ENCODE data around the gene IGFBP1. TPM values are rescaled to one million over a fixed set of nuclear protein-coding genes. Genes with fewer than 3 reads are reported as not detected.

IGFBP1 gene
- total RNA-seq, 2 experiments from 2014 or later: not detected

DNA sequence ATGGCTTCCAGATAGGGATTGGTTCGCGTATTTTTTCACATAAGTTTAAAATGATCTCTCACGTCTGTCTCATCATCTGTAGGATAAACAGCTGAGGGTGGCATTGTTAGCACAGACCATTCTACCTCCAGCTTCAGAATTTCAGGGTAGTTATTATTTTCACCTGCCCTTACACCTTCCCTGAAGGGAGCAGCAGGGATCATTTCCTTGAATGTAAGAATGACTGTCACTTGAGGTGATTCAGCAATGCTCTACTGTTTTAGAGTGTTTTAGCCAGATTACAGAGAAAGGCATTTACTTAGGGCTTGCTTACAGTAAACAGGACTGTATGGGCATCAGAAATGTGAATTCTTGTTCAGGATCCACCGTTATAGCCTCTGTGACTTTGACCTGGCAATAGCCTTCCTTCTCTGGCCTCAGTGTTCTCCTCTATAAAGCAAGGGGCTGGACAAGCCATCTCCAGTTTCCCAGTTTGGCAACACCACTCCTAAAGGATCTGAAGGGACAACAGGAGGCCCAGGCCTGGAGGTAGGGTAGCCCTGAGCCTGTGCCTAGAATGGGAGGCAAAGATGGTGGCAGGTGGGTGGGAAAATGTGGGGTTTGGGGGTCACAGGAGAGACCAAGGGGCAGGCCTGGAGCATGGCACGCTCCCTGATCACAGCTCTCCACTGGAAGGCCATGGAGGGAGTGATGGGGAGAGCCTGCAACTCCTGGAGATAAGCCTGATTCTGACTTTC, 1.2 kb upstream of the IGFBP1 start:
- ChIA-PET POLR2A (no interaction called here), CTCF (no interaction called here)
- no peak for DNase-seq
- H3K27me3 Mint-ChIP-seq: peaks cover 55% of the 10 kb centered on the region
- H3K36me3 Mint-ChIP-seq (ENCODE audit: low read depth): no peaks in the 10 kb centered on the region
- no peak overlapping the region for H3K27ac Mint-ChIP-seq
- H3K4me1 Mint-ChIP-seq: peaks cover 2% of the 10 kb centered on the region
- no peak overlapping the region for H3K4me3 Mint-ChIP-seq
- H3K9me3 Mint-ChIP-seq: no peaks in the 10 kb centered on the region

DNA sequence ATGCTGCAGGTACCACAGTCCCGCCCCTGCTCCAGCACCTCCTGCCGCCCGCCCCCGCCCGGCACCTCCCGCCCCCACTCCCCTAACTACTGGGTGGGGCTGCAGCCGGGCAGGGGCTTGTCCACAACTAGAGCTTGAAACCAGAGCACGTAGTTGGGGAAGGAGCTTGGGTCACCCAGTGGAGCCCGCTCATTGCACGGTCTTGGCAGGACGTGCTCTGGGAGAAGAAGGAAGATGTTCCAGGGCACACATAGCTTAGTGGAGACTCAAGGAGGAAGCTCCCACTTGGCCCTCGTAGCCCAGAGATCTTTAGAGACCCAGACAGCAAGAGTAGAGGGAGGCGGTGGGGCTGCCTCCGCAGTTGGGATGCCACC, 692 bp downstream of the IGFBP1 start:
- Mint-ChIP-seq H3K4me3 (no peak overlapping the region), H3K36me3 (ENCODE audit: low read depth) (no peaks in the 10 kb centered on the region), H3K27me3 (peaks cover 55% of the 10 kb centered on the region), H3K4me1 (peaks cover 2% of the 10 kb centered on the region), H3K9me3 (no peaks in the 10 kb centered on the region), H3K27ac (no peak overlapping the region)
- no peak for DNase-seq
- ChIA-PET POLR2A (no interaction called here), CTCF (no interaction called here)

DNA sequence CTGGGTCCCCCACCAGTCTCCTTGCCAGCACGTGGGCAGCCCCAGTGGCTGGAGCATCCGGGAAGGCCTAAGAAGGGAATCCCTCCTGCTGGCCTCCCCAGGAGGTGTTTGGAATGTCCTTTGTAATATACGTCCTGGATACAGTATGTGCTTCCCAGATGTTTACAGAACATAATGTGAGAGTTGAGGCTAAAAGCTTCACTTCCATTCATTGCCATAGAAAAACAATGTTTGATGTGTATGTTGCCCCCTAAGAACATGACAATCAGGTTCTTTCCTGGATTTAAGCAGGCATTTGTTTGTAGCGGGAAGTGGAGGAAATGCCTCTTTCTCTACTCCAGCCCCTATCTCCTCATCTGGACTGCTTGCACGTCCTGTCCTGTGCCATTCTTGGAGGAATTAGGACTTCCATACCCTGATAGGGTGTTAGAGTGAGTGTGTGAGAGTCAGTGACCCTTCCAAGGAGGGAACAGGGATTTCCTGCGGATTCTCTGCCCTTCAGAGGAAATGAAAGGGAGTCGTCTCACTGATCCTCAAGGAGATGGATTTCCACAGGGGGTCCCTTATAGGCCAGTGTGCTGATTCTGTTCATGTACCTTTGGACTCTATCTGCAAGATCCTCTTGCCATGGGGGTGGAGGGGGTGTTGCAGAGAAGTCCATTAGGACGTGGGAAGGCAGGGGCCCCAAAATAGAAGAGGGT, 1.2 kb downstream of the IGFBP1 start:
- Mint-ChIP-seq H3K4me1 (peaks cover 2% of the 10 kb centered on the region), H3K4me3 (no peak overlapping the region), H3K9me3 (no peaks in the 10 kb centered on the region), H3K27me3 (peaks cover 53% of the 10 kb centered on the region), H3K36me3 (ENCODE audit: low read depth) (no peaks in the 10 kb centered on the region), H3K27ac (no peak overlapping the region)
- ChIA-PET POLR2A (no interaction called here), CTCF (no interaction called here)
- no peak for DNase-seq

DNA sequence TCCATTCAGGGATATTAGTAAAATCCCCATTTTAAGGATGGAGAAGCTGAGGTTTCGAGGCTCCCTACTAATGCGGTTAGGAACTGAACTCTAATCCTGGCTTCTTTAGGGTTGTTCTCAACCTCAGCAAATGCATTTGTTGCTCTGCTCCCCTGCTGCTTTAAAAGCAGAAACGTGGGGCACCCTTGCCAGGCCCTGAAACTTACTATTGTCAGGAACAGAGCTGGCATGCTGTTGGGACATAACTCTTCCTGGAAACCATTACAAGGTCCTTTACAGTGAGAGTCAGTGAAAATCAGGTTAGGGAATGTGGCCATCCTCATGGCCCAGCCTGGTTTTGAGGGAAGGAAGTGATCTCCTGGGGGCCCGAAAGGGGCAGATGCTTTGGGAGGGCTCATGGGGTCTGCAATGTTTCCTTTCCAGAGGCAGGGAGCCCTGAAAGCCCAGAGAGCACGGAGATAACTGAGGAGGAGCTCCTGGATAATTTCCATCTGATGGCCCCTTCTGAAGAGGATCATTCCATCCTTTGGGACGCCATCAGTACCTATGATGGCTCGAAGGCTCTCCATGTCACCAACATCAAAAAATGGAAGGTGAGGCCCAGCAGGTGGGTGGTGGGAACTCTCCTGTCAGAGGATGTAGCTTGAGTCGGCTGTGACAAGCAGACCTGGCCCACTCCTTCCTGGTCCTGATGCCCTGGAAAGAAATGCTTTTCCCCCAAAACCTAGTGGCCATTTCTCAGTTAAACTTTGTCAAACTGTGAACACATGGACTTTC, 2.0 kb downstream of the IGFBP1 start:
- H3K27me3 Mint-ChIP-seq: peaks cover 50% of the 10 kb centered on the region
- no peaks in the 10 kb centered on the region for H3K9me3 Mint-ChIP-seq
- no peak overlapping the region for H3K27ac Mint-ChIP-seq
- H3K36me3 Mint-ChIP-seq (ENCODE audit: low read depth): no peaks in the 10 kb centered on the region
- ChIA-PET CTCF (no interaction called here), POLR2A (no interaction called here)
- DNase-seq: no peak
- no peak overlapping the region for H3K4me3 Mint-ChIP-seq
- peaks cover 2% of the 10 kb centered on the region for H3K4me1 Mint-ChIP-seq

DNA sequence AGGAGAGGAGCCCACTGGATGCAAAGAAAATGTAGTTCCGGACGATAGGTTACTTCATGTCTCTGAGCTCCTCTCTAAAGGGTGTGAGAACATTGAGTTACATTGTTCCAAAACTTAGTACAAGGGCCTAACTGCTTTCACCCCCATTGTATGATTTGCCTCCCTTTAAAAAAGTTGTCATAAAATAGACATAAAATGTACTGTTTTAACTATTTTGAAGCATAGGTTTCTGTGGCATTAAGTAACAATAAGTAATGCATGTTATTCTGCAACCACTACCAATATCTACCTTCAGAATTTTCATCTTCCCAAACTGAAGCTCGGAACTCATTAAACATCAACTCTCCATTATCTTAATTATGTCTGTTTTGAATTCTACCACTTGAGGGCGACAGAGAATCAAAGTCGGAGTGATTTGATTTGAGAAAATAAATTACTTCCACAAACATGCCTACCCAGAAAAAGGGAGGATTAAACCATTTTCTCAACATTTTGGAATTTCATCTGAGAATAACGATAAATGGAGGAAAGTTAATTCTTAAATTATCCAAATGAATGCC, 2.7 kb downstream of the IGFBP1 start:
- Mint-ChIP-seq H3K27me3 (peaks cover 48% of the 10 kb centered on the region), H3K4me1 (peaks cover 2% of the 10 kb centered on the region), H3K36me3 (ENCODE audit: low read depth) (no peaks in the 10 kb centered on the region), H3K9me3 (no peaks in the 10 kb centered on the region), H3K4me3 (no peak overlapping the region), H3K27ac (no peak overlapping the region)
- no peak for DNase-seq
- CTCF ChIA-PET: interaction anchor here (0.6 kb wide), 1 partner anchor 1219 kb away, joined by 3 read pairs; no protein-coding TSS in a partner anchor
- POLR2A ChIA-PET: no interaction called here

DNA sequence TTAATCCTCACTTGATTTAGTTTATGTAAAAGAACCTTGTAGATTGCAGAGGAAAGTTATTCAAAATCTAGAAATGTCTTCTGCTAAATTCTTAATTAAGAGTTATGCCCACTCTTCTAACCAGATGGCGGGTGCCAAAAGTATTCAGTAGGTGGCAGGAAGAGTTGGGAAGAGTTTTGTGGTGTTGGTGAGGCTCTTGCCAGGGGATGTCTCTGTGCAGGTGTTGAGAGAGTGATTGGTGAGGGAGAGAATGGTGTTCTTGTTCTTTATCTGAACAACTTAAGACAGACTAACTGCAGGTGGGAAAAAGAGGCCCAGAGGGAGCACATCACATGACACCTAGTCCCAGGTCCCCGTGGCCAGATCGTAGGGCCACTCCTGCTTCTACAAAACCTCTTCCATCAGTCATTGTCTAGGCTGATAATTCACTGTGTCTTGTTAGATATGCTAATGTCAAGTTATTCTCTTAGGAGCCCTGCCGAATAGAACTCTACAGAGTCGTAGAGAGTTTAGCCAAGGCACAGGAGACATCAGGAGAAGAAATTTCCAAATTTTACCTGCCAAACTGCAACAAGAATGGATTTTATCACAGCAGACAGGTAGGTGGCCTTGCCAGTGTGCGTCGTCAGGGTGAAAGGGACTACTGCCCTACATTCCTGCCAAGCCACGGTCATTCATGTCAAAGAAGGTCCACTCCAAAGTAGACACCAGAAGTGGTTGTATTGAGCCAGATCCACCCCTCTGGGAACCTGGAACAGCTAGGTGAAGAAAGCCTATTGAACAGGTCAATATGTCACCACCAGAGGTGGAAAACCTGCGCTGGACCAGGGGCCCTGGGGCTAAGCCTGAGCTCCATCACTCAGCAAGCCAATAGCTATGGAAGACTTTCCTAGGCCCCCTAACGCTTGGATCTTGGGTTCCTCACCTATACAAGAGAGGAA, 3.4 kb downstream of the IGFBP1 start:
- CTCF ChIA-PET: interaction anchor here (0.6 to 1.7 kb wide), 4 partner anchors 11 to 1218 kb away, joined by 3 to 4 read pairs (median 4); no protein-coding TSS in a partner anchor
- Mint-ChIP-seq H3K4me1 (peaks cover 2% of the 10 kb centered on the region), H3K9me3 (no peaks in the 10 kb centered on the region), H3K27me3 (peaks cover 45% of the 10 kb centered on the region), H3K4me3 (no peak overlapping the region), H3K27ac (no peak overlapping the region), H3K36me3 (ENCODE audit: low read depth) (no peaks in the 10 kb centered on the region)
- POLR2A ChIA-PET: no interaction called here
- no peak for DNase-seq

DNA sequence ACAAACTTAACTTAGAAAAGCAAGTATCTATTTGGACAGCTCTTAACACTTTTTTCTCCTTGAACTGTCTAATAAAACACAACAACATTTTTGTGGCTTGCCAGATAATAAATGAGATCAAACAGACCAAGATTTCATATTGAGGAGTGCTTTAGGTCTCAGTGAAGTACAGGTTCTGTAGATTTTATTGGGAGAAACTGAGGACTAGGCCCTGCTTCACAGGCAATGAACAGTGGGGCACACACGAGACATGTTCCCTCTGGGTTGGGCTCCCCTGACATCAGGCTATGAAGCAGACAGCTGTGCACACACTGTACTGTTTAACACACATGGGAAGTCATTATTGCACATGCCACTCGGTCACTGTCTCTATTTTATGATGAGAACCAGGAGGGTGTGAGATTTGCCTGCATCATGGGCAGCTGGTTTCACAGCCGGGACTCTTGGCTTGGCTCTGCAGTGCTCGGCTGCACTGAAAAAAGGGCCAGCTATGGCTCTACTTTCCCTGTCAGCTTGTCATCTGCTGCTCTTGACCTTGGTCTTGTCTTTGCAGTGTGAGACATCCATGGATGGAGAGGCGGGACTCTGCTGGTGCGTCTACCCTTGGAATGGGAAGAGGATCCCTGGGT, 4.2 kb downstream of the IGFBP1 start:
- no peak for DNase-seq
- Mint-ChIP-seq H3K27ac (no peak overlapping the region), H3K9me3 (no peaks in the 10 kb centered on the region), H3K36me3 (ENCODE audit: low read depth) (no peaks in the 10 kb centered on the region), H3K4me3 (no peak overlapping the region), H3K4me1 (peaks cover 2% of the 10 kb centered on the region), H3K27me3 (peaks cover 40% of the 10 kb centered on the region)
- ChIA-PET POLR2A (no interaction called here), CTCF (interaction anchor here (1.0 to 1.7 kb wide), 4 partner anchors 10 to 1196 kb away, joined by 3 to 4 read pairs (median 4); no protein-coding TSS in a partner anchor)

DNA sequence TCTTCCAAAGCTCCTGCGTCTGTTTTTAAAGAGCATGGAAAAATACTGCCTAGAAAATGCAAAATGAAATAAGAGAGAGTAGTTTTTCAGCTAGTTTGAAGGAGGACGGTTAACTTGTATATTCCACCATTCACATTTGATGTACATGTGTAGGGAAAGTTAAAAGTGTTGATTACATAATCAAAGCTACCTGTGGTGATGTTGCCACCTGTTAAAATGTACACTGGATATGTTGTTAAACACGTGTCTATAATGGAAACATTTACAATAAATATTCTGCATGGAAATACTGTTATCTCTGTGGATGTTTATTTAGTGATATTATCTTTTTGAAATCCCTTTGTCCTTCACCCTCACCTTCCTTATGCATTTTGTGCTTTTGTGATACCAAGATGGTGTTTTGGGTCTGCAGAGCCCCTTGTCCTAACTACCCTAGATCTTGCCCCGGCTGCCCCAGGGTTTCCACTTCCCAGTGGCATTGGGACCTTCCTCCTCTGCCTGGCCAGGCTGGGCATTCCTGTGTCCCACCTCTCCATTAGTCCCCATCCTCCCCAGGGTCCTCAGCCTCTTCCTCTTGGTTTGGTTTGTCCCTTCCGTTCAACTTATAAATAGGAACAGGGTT, 5.2 kb downstream of the IGFBP1 start:
- DNase-seq: no peak
- Mint-ChIP-seq H3K27me3 (peaks cover 35% of the 10 kb centered on the region), H3K36me3 (ENCODE audit: low read depth) (no peaks in the 10 kb centered on the region), H3K4me1 (no peaks in the 10 kb centered on the region), H3K4me3 (no peak overlapping the region), H3K27ac (no peak overlapping the region), H3K9me3 (no peaks in the 10 kb centered on the region)
- CTCF ChIA-PET: interaction anchor here (1.0 to 1.7 kb wide), 3 partner anchors 9 to 1195 kb away, joined by 3 to 4 read pairs (median 4); no protein-coding TSS in a partner anchor
- POLR2A ChIA-PET: no interaction called here

DNA sequence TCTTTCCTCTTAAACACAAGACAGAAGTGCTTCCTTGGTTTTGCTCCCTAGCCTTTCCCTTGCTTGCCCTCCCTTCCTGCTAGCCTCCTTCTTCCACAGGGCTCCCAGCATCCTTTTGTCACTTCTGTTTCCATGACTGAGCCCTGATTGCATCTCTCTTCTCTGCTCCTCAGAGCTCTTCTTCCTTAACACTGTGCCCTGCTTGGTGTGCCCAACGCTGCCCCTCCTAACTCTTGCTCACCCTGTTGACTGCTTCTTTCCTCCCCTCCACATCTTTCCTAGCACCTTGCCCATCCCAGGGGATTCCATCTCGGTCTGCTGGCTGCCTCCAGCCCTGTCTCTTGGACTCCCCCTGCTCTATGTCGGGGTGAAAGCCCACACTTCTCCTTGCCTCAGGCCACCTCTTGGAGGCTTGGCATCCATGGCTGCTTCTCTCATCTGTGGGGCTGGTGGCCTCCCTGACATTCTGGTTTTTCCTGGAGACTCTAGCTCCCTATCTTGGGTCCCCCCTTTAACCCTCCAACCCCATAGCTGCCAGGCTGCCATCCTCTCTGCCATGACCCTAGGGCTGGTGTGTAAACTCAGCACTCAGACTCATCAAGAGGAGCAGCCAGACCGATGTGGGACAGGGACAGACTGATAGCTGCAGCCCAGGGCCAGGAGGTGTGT, 5.8 kb downstream of the IGFBP1 start:
- no peak for DNase-seq
- no peaks in the 10 kb centered on the region for H3K4me1 Mint-ChIP-seq
- H3K27me3 Mint-ChIP-seq: peaks cover 33% of the 10 kb centered on the region
- no peaks in the 10 kb centered on the region for H3K36me3 Mint-ChIP-seq (ENCODE audit: low read depth)
- POLR2A ChIA-PET: no interaction called here
- H3K27ac Mint-ChIP-seq: no peak overlapping the region
- no peaks in the 10 kb centered on the region for H3K9me3 Mint-ChIP-seq
- CTCF ChIA-PET: interaction anchor here (1.7 kb wide), 1 partner anchor 1195 kb away, joined by 4 read pairs; no protein-coding TSS in a partner anchor
- H3K4me3 Mint-ChIP-seq: no peak overlapping the region

DNA sequence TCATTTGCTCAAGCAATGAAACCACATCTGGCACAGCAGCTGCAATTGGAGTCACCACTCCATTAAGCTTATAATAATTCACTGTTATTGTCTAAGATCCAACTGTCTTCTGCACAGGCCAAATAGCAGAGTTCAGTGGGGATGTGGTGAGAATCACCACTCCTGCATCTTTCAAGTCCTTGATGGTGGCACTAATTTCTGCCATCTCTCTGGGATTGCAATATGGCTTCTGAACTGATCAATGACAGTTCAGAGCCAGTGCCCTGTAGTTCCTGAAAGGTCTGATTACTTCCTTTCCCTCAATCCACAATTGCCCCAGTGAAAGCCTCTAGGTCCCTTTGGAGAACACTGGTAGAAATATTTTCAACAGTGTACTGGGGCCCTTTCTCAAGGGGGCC, 6.4 kb downstream of the IGFBP1 start:
- Mint-ChIP-seq H3K4me1 (no peaks in the 10 kb centered on the region), H3K27me3 (peaks cover 28% of the 10 kb centered on the region), H3K27ac (no peak overlapping the region), H3K36me3 (ENCODE audit: low read depth) (no peaks in the 10 kb centered on the region), H3K9me3 (no peaks in the 10 kb centered on the region), H3K4me3 (no peak overlapping the region)
- ChIA-PET CTCF (no interaction called here), POLR2A (no interaction called here)
- DNase-seq: no peak

DNA sequence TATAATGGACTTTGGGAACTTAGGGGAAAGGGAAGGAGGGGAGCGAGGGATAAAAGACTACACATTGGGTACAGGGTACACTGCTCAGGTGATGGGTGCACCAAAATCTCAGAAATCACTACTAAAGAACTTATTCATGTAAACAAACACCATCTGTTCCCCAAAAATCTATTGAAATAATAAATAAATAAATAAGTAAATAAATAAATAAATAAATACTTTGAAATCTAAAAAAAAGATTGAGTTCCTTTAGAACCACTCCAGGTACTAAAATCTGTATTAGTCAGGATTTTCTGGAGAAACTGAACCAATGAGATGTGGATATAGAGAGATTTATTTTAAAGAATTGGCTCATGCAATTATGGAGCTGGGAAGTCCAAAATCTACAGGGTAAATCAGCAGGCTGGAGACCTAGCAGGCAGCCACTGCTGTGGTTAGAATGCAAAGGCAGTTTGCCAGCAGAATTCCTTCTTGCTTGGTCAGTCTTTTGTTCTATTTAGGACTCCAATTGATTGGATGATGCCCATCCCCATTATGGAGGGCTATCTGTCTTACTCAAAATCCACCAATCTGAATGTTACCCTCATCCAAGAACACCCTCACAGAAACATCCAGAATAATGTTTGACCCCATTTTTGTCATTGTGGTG, 8.9 kb downstream of the IGFBP1 start:
- POLR2A ChIA-PET: no interaction called here
- no peaks in the 10 kb centered on the region for H3K9me3 Mint-ChIP-seq
- peaks cover 18% of the 10 kb centered on the region for H3K27me3 Mint-ChIP-seq
- CTCF ChIA-PET: no interaction called here
- H3K27ac Mint-ChIP-seq: no peak overlapping the region
- no peaks in the 10 kb centered on the region for H3K4me1 Mint-ChIP-seq
- no peak overlapping the region for H3K4me3 Mint-ChIP-seq
- no peak for DNase-seq
- H3K36me3 Mint-ChIP-seq (ENCODE audit: low read depth): no peaks in the 10 kb centered on the region
